ENCODE measurements around the gene PFDN1. TPM values are rescaled to one million over a fixed set of nuclear protein-coding genes. Genes with fewer than 3 reads are reported as not detected.

Gene PFDN1
- total RNA-seq, 8 experiments from 2014 or later = 51.1 to 98.2 (median 59.4) TPM

DNA sequence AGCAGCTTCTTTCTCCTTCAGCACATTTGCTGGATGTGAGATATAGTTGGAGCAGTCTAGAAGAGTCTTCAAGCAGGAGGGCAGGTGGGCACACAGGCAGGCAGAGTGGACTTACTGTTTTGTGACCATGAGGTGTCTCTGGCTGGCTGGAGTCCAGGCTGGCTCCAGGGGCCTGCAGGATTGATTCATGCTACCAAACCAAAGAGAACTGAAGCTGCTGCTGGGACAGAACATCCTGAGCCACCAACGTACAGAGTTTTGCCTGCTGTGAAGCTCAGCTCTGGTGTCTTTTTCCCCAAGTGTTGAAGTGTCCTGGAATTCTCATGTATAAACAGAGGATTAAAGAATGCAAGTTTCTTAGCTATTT is 82.2 kb downstream of the PFDN1 start:
- no peak overlapping the region for H3K27ac ChIP-seq
- no peak for ATAC-seq (replicated peaks in 6 of 8)
- in situ Hi-C loops (cut with MboI; ENCODE audit: low pct_unique_long_range_greater_than_20kb in 2 of 9, low sequenced_read_pairs in 9 of 9, unreplicated experiment in 9 of 9) = no loop called here

GRCh38 chr5:140220032-140220697 is 82.7 kb downstream of the PFDN1 start:
- ATAC-seq (replicated peaks in 6 of 8) = peak in 5 of 8 experiments; percentile 21 to 55 (median 31)
- Histone ChIP-seq H3K4me3 (no peak overlapping the region), H3K27ac (no peak overlapping the region), H3K4me1 (replicated peaks in 1 of 2) (no peaks in the 10 kb centered on the region)
- WGBS, 10 experiments = 61 to 89% (median 82%) methylated on average over 1 to 3 of the region's 3 CpGs; no CpG with 5 or more reads in 3 of the 10 experiments
- in situ Hi-C loops (cut with MboI; ENCODE audit: low pct_unique_long_range_greater_than_20kb in 2 of 9, low sequenced_read_pairs in 9 of 9, unreplicated experiment in 9 of 9) = no loop called here

More for the DNA sequence above, 82.2 kb downstream of the PFDN1 start:
- Histone ChIP-seq H3K4me3 (no peak overlapping the region), H3K4me1 (replicated peaks in 1 of 2) (no peaks in the 10 kb centered on the region)
- 40 to 100% (median 80%) methylated on average over 1 of the region's 1 CpG; no CpG with 5 or more reads in 6 of the 10 experiments for WGBS, 10 experiments

- Histone ChIP-seq H3K4me1 (replicated peaks in 1 of 2) (no peaks in the 10 kb centered on the region), H3K4me3 (no peak overlapping the region), H3K27ac (no peak overlapping the region)
- no peak for ATAC-seq (replicated peaks in 6 of 8)
- in situ Hi-C loops (cut with MboI; ENCODE audit: low pct_unique_long_range_greater_than_20kb in 2 of 9, low sequenced_read_pairs in 9 of 9, unreplicated experiment in 9 of 9) = no loop called here
- WGBS, 10 experiments = 32 to 100% (median 84%) methylated on average over 1 to 7 of the region's 9 CpGs
Measured at GRCh38 chr5:140219068-140219991, 83.6 kb downstream of the PFDN1 start.

DNA sequence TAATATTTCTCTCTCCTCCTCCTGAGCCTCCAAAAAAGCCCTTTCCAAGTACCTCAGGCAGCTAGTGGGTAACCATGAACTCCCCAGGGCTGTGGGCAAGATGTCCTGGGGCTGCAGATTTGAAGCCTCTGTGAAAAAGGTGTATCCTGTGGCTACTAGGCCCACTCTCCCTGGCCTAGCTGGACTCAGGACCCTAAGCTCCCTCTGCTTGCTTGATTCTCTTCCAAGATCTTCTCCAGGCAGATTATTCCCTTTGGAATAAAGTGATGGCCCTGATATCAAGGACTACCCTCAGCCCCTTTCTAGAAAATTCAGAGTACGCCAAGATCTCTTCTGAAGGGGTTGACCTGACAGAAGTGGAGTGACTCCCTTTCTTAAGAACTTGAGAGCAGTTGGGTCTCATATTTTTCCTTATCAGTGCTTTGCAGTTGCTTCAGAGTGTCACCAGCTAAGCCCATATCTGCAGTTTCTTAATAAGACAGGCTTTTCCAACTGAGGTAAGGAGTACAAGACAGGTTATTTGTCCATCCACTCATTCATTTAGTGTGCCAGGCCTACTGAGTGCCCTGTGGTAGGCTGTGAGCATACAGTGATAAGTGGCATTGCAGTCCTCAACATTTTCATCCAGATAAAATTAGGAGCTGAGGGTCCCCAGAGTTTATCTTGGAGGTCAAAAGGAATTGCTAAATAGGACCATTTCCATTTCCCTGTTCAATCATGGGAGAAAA is 85.4 kb downstream of the PFDN1 start:
- H3K4me1 ChIP-seq (replicated peaks in 1 of 2) = no peaks in the 10 kb centered on the region
- no peak overlapping the region for H3K27ac ChIP-seq
- in situ Hi-C loops (cut with MboI; ENCODE audit: low pct_unique_long_range_greater_than_20kb in 2 of 9, low sequenced_read_pairs in 9 of 9, unreplicated experiment in 9 of 9) = no loop called here
- WGBS, 10 experiments = 100% methylated on average over 1 of the region's 1 CpG; no CpG with 5 or more reads in 3 of the 10 experiments
- ATAC-seq (replicated peaks in 6 of 8) = no peak
- H3K4me3 ChIP-seq = no peak overlapping the region

DNA sequence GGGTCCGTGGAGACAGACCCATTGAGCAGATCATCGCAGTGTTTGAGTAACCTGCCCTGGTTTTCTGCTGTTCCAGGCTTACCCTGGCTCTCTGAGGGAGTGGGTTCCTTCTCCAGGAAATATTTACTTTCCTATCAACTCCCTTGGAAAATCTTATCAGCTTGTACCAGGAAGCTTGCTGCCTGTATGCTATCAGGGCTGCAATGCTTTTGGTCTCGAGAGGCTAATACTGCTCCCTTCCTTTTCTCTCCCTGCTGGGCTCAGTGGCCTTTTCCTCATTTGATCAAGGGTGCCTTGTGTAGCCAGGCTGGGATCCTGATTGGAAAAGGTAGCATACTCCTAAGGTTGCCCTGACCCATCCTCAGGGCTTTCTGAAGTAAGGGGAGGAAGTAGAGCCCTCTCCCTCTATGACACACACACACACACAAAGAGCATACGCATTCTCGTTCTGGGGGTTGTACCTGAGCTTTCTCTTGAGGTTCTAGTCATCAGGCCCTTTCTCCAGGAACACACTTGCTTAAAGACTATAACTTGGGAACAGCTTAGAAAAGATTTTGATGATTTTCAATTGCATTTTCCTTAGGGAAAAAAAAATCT is 86.3 kb downstream of the PFDN1 start:
- Histone ChIP-seq H3K27ac (no peak overlapping the region), H3K4me1 (replicated peaks in 1 of 2) (no peaks in the 10 kb centered on the region), H3K4me3 (no peak overlapping the region)
- 56 to 100% (median 79%) methylated on average over 3 to 5 of the region's 5 CpGs; no CpG with 5 or more reads in 2 of the 10 experiments for WGBS, 10 experiments
- ATAC-seq (replicated peaks in 6 of 8) = no peak
- in situ Hi-C loops (cut with MboI; ENCODE audit: low pct_unique_long_range_greater_than_20kb in 2 of 9, low sequenced_read_pairs in 9 of 9, unreplicated experiment in 9 of 9) = no loop called here

DNA sequence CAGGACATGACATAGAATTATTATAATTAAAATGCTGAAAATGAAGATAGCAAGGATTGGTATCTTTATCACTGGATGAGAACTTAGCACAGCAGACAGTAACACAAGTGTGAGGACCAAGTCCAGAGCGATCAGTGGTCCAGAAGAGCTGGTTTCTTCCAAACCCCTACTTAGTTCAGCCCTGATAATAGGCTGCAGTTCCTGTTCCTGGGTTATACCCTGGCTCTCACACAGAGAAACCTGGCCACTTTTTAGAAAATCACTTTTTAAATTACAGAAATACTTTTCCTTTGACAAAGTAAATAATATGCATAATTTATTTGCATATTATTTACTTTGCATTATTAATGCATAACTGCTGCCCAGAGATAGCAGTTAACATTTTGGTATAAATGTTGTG is 87.6 kb downstream of the PFDN1 start:
- H3K4me1 ChIP-seq (replicated peaks in 1 of 2) = no peaks in the 10 kb centered on the region
- 17 to 100% (median 100%) methylated on average over 1 of the region's 1 CpG; no CpG with 5 or more reads in 3 of the 10 experiments for WGBS, 10 experiments
- ATAC-seq (replicated peaks in 6 of 8) = peak in 3 of 8 experiments; percentile 37 to 60 (median 60)
- in situ Hi-C loops (cut with MboI; ENCODE audit: low pct_unique_long_range_greater_than_20kb in 2 of 9, low sequenced_read_pairs in 9 of 9, unreplicated experiment in 9 of 9) = no loop called here
- no peak overlapping the region for H3K27ac ChIP-seq
- no peak overlapping the region for H3K4me3 ChIP-seq

GRCh38 chr5:140214831-140215230 is 88.1 kb downstream of the PFDN1 start:
- in situ Hi-C loops (cut with MboI; ENCODE audit: low pct_unique_long_range_greater_than_20kb in 2 of 9, low sequenced_read_pairs in 9 of 9, unreplicated experiment in 9 of 9) = no loop called here
- H3K27ac ChIP-seq = no peak overlapping the region
- WGBS, 10 experiments = 38 to 100% (median 83%) methylated on average over 1 to 3 of the region's 4 CpGs; no CpG with 5 or more reads in 5 of the 10 experiments
- H3K4me3 ChIP-seq = no peak overlapping the region
- no peaks in the 10 kb centered on the region for H3K4me1 ChIP-seq (replicated peaks in 1 of 2)
- ATAC-seq (replicated peaks in 6 of 8) = peak in 2 of 8 experiments; percentile 13 to 77

GRCh38 chr5:140213370-140213983 is 89.4 kb downstream of the PFDN1 start:
- ATAC-seq (replicated peaks in 6 of 8) = no peak
- 80 to 100% (median 100%) methylated on average over 1 of the region's 1 CpG; no CpG with 5 or more reads in 1 of the 10 experiments for WGBS, 10 experiments
- no peak overlapping the region for H3K4me3 ChIP-seq
- H3K4me1 ChIP-seq (replicated peaks in 1 of 2) = no peaks in the 10 kb centered on the region
- no peak overlapping the region for H3K27ac ChIP-seq
- in situ Hi-C loops (cut with MboI; ENCODE audit: low pct_unique_long_range_greater_than_20kb in 2 of 9, low sequenced_read_pairs in 9 of 9, unreplicated experiment in 9 of 9) = no loop called here

- no peak for ATAC-seq (replicated peaks in 6 of 8)
- no peak overlapping the region for H3K4me3 ChIP-seq
- H3K4me1 ChIP-seq (replicated peaks in 1 of 2) = no peaks in the 10 kb centered on the region
- in situ Hi-C loops (cut with MboI; ENCODE audit: low pct_unique_long_range_greater_than_20kb in 2 of 9, low sequenced_read_pairs in 9 of 9, unreplicated experiment in 9 of 9) = no loop called here
- no peak overlapping the region for H3K27ac ChIP-seq
Measured at GRCh38 chr5:140208065-140208464, 94.8 kb downstream of the PFDN1 start.

DNA sequence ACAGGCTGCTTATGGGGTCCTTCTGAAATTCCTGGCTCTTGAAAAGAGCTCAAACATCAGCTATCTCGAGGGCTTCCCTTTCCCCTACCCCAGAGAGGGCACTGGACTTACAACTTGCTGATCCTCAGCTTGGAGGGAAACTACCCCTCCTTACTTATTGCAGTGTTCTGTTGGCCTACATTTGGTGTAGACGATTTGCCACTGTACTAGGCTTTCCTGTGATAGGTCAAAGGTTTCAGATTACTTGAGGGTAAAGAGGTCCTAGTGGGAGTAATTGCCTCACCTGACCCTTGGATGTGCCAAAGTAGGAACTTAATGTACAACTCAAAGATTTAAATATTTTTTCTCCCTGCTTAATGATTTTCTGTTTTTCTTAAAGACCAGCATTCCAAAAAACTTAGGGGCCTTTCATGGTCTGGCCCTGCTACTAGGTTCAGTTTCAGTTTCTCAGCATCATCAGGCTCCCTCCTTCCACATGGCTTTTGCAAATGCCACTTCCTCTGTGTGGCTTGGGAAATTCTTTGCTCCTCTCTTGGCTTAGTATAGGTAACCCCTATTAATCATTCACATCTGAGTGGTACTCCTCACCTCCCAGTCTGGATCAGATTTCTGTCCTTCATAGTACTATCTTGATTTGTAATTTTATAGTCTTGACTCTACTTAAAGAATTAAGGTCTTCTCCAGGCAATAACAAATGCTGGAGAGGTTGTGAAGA is 95.5 kb downstream of the PFDN1 start:
- WGBS, 10 experiments = 17 to 100% (median 44%) methylated on average over 1 to 2 of the region's 2 CpGs; no CpG with 5 or more reads in 3 of the 10 experiments
- no peak for ATAC-seq (replicated peaks in 6 of 8)
- in situ Hi-C loops (cut with MboI; ENCODE audit: low pct_unique_long_range_greater_than_20kb in 2 of 9, low sequenced_read_pairs in 9 of 9, unreplicated experiment in 9 of 9) = no loop called here
- no peak overlapping the region for H3K4me3 ChIP-seq
- H3K27ac ChIP-seq = no peak overlapping the region
- H3K4me1 ChIP-seq (replicated peaks in 1 of 2) = no peaks in the 10 kb centered on the region

DNA sequence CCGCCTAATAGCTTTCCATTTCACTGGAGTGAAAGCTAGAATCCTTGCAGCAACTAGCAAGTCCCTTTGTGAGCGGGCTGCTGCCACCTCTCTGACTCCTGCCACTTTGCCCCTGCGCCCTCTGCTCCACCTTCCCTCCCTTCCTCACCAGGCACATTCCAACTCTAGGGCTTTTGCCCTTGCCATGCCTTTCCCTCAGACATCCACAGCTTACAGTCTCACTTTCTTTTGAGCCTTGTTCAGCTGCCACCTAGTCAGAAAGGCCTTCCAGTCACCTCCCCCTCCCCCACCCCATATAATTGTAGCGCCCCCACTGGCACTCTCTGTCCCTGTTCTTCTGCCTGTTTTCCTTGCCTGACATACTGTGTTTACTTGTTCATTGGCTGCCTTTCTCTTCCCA is 96.9 kb downstream of the PFDN1 start:
- Histone ChIP-seq H3K4me1 (replicated peaks in 1 of 2) (no peaks in the 10 kb centered on the region), H3K27ac (no peak overlapping the region), H3K4me3 (no peak overlapping the region)
- no peak for ATAC-seq (replicated peaks in 6 of 8)
- in situ Hi-C loops (cut with MboI; ENCODE audit: low pct_unique_long_range_greater_than_20kb in 2 of 9, low sequenced_read_pairs in 9 of 9, unreplicated experiment in 9 of 9) = no loop called here
- 80 to 100% (median 100%) methylated on average over 1 to 2 of the region's 4 CpGs; no CpG with 5 or more reads in 7 of the 10 experiments for WGBS, 10 experiments

DNA sequence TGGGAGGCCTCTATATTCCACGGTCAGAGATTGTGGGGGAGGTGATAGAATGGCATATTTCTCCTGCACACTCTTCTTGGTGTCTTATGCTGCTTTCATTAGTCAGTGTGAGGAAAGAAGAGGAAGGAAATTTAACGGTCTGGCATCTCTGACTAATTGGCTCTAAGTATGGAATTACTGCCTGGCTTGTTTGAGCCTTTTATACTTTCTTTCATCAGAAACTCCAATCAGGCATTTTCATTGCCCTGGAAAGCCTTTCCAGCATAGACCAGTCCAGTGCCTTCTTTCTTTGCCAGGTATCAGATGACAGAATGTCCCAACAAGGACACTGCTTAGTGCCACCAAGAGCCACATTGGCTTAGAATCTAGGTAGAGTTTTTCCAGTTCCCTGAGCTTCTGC is 97.7 kb downstream of the PFDN1 start:
- no peak for ATAC-seq (replicated peaks in 6 of 8)
- WGBS, 10 experiments = 21 to 100% (median 79%) methylated on average over 1 to 2 of the region's 2 CpGs; no CpG with 5 or more reads in 2 of the 10 experiments
- in situ Hi-C loops (cut with MboI; ENCODE audit: low pct_unique_long_range_greater_than_20kb in 2 of 9, low sequenced_read_pairs in 9 of 9, unreplicated experiment in 9 of 9) = no loop called here

More for the DNA sequence above, 97.7 kb downstream of the PFDN1 start:
- Histone ChIP-seq H3K27ac (no peak overlapping the region), H3K4me3 (no peak overlapping the region), H3K4me1 (replicated peaks in 1 of 2) (no peaks in the 10 kb centered on the region)

Data from motor neuron (in vitro differentiated cells).